Keratinocyte (primary cell): ENCODE results near the gene SF3B4.

ENCODE experiments used
- EZH2 ChIP-seq: IDR thresholded peaks from one replicate; pipeline ENCODE4 v1.6.1; 2012; ENCODE audit warnings: inconsistent platforms, mild to moderate bottlenecking, low read length, moderate library complexity
- TF ChIP-seq, protein P1 (sequence below), 3 experiments: IDR thresholded peaks in 1 of 3; conservative IDR thresholded peaks in 1 of 3; optimal IDR thresholded peaks in 1 of 3; 2 replicates in 2 of 3; 3 replicates in 1 of 3; pipeline versions ENCODE3 to v1.5.1; 2011; ENCODE audit warnings: low read length in 3 of 3, mild to moderate bottlenecking in 3 of 3, moderate library complexity in 2 of 3, control low read depth in 1 of 3, inconsistent platforms in 1 of 3; ENCODE audit not compliant: insufficient read depth in 2 of 3; ENCODE audit errors: extremely low read depth in 1 of 3

- TF ChIP-seq, protein P1, sequence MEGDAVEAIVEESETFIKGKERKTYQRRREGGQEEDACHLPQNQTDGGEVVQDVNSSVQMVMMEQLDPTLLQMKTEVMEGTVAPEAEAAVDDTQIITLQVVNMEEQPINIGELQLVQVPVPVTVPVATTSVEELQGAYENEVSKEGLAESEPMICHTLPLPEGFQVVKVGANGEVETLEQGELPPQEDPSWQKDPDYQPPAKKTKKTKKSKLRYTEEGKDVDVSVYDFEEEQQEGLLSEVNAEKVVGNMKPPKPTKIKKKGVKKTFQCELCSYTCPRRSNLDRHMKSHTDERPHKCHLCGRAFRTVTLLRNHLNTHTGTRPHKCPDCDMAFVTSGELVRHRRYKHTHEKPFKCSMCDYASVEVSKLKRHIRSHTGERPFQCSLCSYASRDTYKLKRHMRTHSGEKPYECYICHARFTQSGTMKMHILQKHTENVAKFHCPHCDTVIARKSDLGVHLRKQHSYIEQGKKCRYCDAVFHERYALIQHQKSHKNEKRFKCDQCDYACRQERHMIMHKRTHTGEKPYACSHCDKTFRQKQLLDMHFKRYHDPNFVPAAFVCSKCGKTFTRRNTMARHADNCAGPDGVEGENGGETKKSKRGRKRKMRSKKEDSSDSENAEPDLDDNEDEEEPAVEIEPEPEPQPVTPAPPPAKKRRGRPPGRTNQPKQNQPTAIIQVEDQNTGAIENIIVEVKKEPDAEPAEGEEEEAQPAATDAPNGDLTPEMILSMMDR (optimal IDR thresholded peaks at IDR 0.05 in 1 of 3, IDR thresholded peaks at IDR 0.05 in 1 of 3, conservative IDR thresholded peaks at IDR 0.05 in 1 of 3; ENCODE audit: extremely low read depth in 1 of 3, insufficient read depth in 2 of 3, low read length in 3 of 3), result no peak
- no peak for TF ChIP-seq EZH2
These were observed 49.7 kb upstream of the SF3B4 start for GRCh38 chr1:149977345-149977744.
